NCI-H2081 treated with DMSO at 0.1 percent for 48 hours (cell line): ENCODE data around the gene MUC4.

ENCODE experiments used
- DNase-seq: peaks from one replicate; lab custom pipeline; 2025; lab: John Stamatoyannopoulos, UW

MUC4 gene

DNA sequence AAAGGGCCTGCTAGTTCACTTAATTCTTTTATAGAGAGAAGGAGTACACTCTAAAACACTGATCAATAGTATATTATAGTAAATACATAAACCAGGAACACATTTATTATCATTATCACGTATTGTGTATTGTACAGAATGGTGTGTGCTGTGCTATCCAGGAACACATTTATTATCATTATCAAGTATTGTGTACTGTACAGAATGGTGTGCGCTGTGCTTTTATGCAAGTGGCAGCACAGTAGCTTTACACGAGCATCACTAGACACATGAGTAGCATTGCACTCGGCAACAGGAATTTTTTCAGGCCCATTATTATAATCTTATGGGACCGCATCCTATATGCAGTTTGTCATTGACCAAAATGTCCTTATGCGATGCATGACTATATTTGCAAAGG, 111.9 kb downstream of the MUC4 start:
- no peak for DNase-seq

DNA sequence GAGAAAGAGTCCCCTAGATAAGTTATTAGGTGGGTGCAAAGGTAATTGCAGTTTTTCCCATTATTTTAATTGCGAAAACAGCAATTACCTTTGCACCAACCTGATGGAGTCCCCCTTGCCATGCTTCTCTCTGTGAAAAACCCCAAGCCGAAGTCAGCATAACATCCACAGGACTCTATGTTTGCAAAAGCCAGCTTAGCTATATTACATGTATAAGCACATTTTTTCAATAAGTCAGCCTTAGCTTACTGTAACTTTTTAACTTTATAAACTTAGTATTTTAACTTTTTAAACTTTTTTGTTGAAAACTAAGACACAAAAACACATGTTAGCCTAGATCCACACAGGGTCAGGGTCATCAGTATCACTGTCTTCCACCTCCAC, 112.3 kb downstream of the MUC4 start:
- no peak for DNase-seq

DNA sequence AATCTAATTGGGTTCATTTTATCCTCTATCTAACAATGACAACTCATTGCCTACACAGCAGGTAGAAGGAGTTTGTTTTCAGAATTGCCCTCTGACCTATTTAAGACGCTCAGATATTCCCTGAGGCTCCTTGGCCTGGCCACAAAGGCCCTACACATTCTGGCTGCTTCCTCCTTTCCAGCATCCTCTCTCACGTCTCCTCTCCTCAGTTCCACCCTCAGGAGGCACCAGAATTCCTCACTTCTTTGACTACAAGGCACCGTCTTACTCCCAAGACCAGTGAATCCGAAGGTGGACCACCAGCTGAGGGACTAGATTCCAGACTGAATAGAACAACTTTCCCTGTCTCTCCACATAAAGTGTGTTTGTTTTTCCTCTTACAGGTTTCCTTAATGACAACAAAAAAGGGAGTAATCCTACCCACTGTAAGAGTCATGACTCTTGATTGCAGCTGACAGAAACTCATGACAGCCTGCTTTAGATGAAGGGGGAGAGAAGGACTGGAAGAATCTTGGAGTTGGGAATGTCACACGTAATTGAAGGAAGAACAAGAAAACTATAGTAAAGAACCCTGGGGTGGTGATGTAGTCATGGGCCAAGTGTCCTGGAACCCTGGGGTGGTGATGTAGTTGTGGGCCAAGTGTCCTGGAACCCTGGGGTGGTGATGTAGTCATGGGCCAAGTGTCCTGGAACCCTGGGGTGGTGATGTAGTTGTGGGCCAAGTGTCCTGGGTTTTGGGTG, 112.9 kb downstream of the MUC4 start:
- no peak for DNase-seq

DNA sequence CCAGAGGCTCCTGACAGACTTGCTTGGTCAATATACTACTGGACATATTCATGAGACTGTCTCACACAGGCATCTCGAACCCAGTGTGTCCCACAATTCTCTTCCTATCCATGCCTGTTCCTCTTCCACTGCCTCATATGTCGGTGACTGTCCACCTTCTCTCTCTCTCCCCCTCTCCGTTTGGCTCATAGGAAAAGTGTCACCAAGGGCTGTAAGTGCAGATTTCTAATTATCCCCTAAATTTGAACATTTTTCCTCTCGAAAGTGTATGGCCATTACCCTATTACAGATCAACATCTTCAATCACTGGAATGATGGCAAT, 113.4 kb downstream of the MUC4 start:
- no peak for DNase-seq

DNA sequence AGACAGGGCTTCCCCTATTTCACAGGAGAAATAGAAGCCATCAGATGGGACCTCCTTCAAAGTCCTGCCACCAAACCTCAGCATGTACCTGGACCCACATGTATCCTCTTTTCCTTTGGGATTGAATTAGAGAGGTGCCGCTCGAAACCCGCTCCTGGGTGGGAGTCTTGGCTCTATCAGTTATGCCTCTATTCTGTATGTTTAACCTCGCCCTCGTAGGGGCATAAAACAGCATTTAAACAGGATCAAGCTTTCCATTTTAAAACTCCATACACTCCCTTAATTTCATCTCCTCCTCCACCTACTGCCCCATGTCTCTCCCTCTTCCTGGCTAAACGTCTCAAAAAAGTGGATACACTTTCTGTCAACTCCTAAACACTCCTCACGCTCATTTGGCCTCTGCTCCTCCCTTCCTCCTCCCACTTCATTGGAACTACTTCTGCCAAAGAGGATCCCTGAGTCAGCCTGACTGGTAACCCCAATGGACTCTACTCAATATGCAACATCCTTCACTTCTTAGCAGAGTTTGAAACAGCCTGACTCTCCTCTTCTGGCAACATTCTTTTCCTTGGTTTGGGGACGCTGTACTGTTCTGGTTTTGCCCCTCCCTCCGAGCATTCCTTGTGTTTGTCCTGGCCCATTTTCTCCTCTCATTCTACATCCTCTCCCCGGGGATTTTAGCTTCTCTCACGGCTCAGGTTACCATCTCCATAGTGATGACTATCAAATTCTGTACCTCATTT, 114.0 kb downstream of the MUC4 start:
- DNase-seq, result no peak
